DOHH2 (cell line): ENCODE data around the gene URB1.

Experiments
- CTCF ChIP-seq: fragments of 200-600 bp; sonication (generic); IDR thresholded peaks from one replicate; pipeline ENCODE4 v1.5.1; 2014; ENCODE audit warnings: antibody characterized with exemption, mild to moderate bottlenecking, low read depth, low read length; ENCODE audit not compliant: poor library complexity, severe bottlenecking
- EZH2phosphoT487 ChIP-seq: fragments of 200-600 bp; sonication (generic); IDR thresholded peaks from 2 replicates; pipeline ENCODE4 v1.6.1; 2017; ENCODE audit warnings: borderline replicate concordance, mild to moderate bottlenecking, antibody characterized with exemption, low read length, moderate library complexity, mixed read lengths

- TF ChIP-seq CTCF (no peak), EZH2phosphoT487 (no peak)
These were observed 42.4 kb downstream of the URB1 start for GRCh38 chr21:32350211-32350980.
